Activated naive CD8-positive, alpha-beta T cell treated with anti-CD3 and anti-CD28 coated beads, Interleukin-2, amount 50 U/mL, for 24 hours (primary cell): ENCODE results near the gene SNED1.

Source experiments
- ATAC-seq: fragments of 150-1000 bp; cut with Tn5 transposase; one replicate; pipeline ENCODE4 v1.10.0; 2021
- DNase-seq: peaks from one replicate; pipeline ENCODE4 v3.0.0; 2021
- H3K27ac Mint-ChIP-seq: one replicate; pipeline ENCODE4 v1.8.0; 2021; ENCODE audit warnings: mild to moderate bottlenecking, mixed read lengths
- H3K27me3 Mint-ChIP-seq: one replicate; pipeline ENCODE4 v1.8.0; 2021; ENCODE audit warnings: mixed read lengths
- H3K36me3 Mint-ChIP-seq: one replicate; pipeline ENCODE4 v1.8.0; 2021; ENCODE audit warnings: low read depth, mixed read lengths
- H3K4me1 Mint-ChIP-seq: one replicate; pipeline ENCODE4 v1.8.0; 2021; ENCODE audit warnings: mixed read lengths
- H3K4me3 Mint-ChIP-seq: one replicate; pipeline ENCODE4 v1.8.0; 2021; ENCODE audit warnings: mild to moderate bottlenecking, moderate library complexity, mixed read lengths
- H3K9me3 Mint-ChIP-seq: one replicate; pipeline ENCODE4 v1.8.0; 2021; ENCODE audit warnings: mixed read lengths

Gene SNED1

DNA sequence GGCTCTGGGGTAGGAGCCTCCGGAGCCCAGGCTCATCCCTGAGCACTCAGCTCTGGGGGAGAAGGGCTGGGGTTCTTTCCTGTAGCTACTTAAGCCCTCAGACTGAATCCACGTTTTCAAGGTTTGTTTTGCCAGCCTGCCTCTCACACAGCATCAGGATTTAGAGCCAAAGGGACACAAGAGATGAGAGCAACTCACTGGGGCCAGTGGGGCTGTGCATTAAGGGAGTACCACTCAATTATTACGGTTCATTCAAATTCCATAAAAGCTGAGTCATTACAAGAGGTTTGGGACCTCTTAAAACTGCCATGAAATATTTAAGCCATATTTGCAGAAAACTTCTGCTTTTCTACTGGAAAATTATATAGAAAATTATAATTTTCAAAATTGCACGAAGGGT is 17.1 kb upstream of the SNED1 start:
- Mint-ChIP-seq H3K27me3 (peaks cover 3% of the 10 kb centered on the region), H3K27ac (no peak overlapping the region), H3K9me3 (no peaks in the 10 kb centered on the region), H3K36me3 (no peaks in the 10 kb centered on the region), H3K4me1 (no peaks in the 10 kb centered on the region), H3K4me3 (no peak overlapping the region)
- ATAC-seq (no peak), DNase-seq (no peak)

DNA sequence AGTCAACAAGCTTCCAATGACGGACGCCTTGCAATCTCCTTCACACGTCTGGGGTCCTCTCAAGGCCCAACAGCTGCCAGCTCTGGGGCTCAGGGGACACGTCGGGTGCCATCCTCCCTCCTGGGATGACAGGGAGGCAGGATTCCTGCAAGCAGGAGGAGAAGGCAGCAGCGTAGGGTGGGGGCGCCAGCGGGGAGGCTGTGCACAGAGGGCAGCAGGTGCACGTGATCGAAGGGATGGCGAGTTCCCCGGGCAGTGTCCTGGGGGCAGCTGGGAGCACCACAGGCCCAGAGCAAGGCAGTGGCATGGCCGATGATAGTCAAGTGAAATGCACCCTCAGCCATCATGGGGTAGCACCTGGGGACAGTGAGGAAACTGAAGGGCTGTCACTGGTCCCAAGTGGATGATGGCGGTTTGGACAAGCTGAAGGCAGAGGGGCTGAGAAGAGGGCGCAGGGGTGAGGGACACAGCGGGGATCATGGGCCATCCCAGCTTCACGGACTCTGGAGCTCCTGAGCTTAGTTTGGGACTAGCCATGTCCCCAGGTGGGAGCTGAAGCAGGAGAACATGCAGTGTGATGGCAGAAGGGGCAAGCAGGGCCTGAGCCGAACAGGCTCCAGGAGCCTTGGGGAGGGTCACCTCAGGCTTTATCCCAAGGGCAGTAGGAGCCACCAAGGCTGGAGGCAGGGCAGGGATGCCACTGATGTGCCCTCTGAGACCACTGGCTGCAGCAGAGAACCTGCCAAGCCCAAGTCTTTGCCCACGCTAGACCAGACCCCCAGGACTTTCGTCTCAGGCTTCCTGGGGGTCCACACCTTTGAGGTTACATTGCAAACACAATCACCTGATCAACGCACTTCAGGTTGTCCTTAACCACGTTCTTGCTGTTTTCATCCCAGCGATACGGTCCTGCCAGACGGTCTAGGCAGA is 16.3 kb upstream of the SNED1 start:
- Mint-ChIP-seq H3K9me3 (no peaks in the 10 kb centered on the region), H3K4me1 (no peaks in the 10 kb centered on the region), H3K4me3 (no peak overlapping the region), H3K36me3 (no peaks in the 10 kb centered on the region), H3K27me3 (peaks cover 3% of the 10 kb centered on the region), H3K27ac (no peak overlapping the region)
- no peak for DNase-seq
- no peak for ATAC-seq

DNA sequence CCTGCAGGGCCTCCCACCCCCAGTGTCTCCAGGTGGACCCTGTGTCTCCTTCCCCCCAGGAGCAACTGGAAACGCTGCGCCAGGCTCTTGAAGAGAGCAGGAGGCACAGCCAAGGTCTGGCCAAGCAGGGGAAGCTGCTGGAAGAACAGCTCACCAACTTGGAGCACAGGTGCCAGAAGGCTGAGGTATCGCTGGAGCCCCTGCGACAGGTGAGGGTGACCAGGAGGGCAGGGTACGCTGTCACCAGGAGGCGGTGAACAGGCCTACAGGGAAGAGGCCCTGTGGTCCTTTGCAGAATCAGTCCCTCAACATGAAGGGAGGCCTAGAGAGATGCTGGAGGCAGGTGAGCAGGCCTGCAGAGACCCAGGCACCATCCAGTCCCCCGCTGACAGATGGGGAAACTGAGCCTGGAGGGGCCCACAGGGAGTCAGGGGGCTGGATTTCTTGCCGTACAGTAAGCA is 15.6 kb upstream of the SNED1 start:
- no peak overlapping the region for H3K4me3 Mint-ChIP-seq
- no peak for DNase-seq
- ATAC-seq, result no peak

DNA sequence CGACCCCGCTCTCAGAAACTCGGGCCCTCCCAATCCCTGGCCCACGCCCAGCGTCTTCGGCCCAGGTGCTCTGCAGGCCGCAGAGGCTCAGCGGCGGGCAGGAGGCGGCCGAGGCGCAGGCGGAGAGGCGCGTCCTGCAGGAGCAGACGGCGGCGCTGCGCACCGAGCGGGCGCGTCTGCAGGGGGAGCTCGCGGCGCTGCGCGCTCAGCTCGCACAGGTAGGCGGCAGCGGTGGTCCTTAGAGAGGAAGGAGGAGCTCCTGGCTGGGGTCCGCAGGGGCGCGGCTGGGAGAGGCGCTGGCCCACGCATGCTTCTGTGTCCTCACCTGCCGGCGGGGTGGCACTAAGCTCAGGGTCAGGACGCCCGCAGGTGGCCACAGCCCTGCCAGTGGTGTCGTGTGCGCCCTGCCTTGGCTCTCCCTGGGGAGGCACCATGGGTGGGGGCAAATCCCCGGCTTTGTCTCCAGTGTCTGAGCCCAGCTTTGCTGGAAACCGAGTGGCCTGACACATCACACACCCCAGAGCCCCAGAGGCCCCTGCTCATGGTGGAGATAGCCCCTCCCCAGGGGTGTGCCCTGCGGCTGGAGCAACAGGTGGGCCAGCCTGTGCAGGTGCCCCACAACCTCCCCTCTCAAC is 14.9 kb upstream of the SNED1 start:
- no peaks in the 10 kb centered on the region for H3K36me3 Mint-ChIP-seq
- no peaks in the 10 kb centered on the region for H3K4me1 Mint-ChIP-seq
- DNase-seq (peak; percentile 47), ATAC-seq (peak; percentile 80)
- peaks cover 3% of the 10 kb centered on the region for H3K27me3 Mint-ChIP-seq
- no peaks in the 10 kb centered on the region for H3K9me3 Mint-ChIP-seq
- H3K27ac Mint-ChIP-seq, result no peak overlapping the region
- H3K4me3 Mint-ChIP-seq, result no peak overlapping the region

More for the DNA sequence above, 15.6 kb upstream of the SNED1 start:
- Mint-ChIP-seq H3K27me3 (peaks cover 3% of the 10 kb centered on the region), H3K27ac (no peak overlapping the region), H3K9me3 (no peaks in the 10 kb centered on the region), H3K36me3 (no peaks in the 10 kb centered on the region), H3K4me1 (no peaks in the 10 kb centered on the region)

DNA sequence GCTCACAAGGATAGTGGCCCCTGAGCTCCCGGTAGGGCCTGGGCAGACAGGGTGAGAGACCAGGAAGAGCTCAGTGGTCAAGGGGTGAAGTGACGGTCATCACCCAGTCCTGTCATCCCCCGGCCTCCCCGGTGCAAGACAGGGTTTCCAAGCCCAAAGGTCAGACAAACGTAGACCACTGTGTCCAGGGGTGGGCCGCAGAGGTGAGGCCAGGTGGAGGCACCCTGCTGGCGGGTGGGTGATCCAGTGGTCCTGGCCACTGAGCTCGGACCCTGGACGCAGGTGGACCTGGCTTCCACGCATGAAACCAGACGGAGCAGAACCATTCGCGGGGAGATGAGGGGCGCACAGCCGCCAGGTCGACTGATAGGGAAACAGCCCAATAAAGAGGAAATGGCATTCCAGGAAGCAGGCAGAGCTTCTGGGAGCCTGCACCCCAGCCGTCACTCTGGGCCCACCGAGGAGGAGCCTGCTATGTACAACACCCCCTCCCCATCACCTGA is 14.4 kb upstream of the SNED1 start:
- Mint-ChIP-seq H3K36me3 (no peaks in the 10 kb centered on the region), H3K4me3 (no peak overlapping the region), H3K27ac (no peak overlapping the region), H3K9me3 (no peaks in the 10 kb centered on the region), H3K4me1 (no peaks in the 10 kb centered on the region), H3K27me3 (peaks cover 3% of the 10 kb centered on the region)
- ATAC-seq (no peak), DNase-seq (no peak)

DNA sequence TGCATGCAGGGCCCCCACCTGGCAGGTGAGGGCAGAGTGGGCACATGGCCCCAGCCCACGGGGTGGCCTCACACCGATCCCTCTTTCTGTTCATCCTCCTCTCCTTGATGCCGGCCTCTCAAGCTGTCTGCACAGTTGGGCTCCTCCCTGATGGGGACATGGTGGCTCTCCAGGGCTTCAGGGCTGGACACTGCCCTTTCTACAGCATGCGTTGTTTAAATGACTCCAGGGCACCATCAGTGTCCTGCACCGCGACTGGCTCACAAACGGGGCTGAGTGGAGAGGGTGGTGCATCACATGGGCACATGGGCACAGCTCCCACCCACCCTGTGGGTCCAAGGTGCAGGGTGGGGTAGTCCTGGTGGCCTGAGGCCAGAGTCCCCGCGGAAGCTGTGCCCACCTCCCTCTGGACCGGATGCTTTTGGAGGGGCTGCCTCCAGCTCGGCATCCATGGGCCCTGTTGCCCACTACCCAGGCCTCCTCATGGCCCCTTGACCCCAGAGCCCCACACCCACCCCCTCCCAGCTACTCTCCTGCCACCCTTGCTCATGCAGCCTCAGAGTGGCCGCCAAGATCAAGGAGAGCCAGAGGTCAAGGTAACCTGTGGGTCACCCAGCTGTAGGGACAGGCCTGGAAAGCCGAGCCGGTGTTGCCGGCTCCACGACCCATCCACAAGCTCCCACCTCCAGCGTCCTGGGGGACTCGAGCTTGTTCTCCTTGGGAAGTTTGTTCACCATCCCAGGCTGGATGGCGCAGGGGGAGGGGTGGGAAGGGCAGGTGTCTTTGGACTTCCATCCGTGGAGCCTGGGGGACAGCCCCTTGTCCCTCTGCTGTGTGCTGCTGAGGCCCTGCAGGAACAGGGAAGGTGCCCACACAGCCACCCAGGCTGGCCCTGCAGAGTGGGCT is 12.3 kb upstream of the SNED1 start:
- peaks cover 3% of the 10 kb centered on the region for H3K27me3 Mint-ChIP-seq
- DNase-seq (no peak), ATAC-seq (no peak)
- H3K27ac Mint-ChIP-seq, result no peak overlapping the region
- H3K4me3 Mint-ChIP-seq, result no peak overlapping the region
- H3K36me3 Mint-ChIP-seq, result no peaks in the 10 kb centered on the region
- no peaks in the 10 kb centered on the region for H3K4me1 Mint-ChIP-seq
- no peaks in the 10 kb centered on the region for H3K9me3 Mint-ChIP-seq

DNA sequence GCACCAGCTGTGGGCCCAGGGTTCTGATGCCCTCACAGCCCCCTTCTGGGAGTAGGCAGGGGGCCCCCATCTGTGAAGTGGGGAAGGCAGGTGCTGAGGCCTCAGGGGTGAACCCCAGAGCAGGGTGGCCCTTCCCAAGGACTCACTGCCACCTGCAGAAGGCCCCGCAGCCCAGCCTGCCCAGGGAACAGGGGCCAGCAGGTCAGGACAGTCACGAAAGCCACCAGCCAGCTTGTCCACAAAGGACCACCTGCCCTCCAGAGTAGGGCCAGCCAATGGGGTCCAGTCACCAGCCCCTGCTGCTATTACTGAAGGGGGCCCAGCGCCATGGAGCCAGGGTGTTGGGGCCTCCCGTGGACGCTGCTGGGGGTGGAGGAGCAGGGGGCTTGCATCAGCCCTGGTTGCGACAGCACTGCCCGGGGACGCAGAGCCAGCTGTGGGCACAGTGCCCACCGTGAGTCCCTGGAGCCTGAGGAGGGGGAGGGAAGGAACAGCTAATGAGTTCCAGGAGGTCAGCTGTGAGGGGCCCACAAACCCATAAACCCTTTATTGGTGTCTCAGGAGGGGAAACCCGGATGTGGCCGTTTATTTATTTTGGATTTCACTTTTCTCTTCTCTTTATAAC is 11.5 kb upstream of the SNED1 start:
- no peaks in the 10 kb centered on the region for H3K36me3 Mint-ChIP-seq
- ATAC-seq, result no peak
- H3K4me3 Mint-ChIP-seq, result no peak overlapping the region
- no peak overlapping the region for H3K27ac Mint-ChIP-seq
- H3K27me3 Mint-ChIP-seq, result peaks cover 3% of the 10 kb centered on the region
- no peak for DNase-seq
- H3K4me1 Mint-ChIP-seq, result no peaks in the 10 kb centered on the region
- H3K9me3 Mint-ChIP-seq, result no peaks in the 10 kb centered on the region

DNA sequence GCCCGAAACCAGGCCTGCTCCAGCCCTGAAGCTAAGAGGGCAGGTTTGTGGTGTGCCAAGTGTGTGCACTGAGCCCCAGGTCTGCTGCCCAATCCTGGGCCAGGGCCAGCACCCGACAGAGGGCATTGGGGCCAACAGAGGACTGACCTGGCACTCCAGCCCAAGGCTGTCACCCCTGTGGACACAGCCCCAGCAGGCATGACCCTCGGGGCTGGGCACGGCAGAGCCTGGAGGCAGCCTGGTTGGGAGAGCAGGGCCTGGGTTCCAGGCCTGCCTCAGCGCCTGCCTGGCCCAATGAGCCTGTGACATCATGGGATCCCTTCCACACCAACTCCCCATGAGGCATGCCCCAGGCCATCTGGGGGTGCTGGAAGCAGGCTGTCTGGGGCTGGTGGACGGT is 10.8 kb upstream of the SNED1 start:
- DNase-seq (no peak), ATAC-seq (no peak)
- Mint-ChIP-seq H3K4me3 (no peak overlapping the region), H3K9me3 (no peaks in the 10 kb centered on the region), H3K36me3 (no peaks in the 10 kb centered on the region), H3K27me3 (peaks cover 3% of the 10 kb centered on the region), H3K27ac (no peak overlapping the region), H3K4me1 (no peaks in the 10 kb centered on the region)

DNA sequence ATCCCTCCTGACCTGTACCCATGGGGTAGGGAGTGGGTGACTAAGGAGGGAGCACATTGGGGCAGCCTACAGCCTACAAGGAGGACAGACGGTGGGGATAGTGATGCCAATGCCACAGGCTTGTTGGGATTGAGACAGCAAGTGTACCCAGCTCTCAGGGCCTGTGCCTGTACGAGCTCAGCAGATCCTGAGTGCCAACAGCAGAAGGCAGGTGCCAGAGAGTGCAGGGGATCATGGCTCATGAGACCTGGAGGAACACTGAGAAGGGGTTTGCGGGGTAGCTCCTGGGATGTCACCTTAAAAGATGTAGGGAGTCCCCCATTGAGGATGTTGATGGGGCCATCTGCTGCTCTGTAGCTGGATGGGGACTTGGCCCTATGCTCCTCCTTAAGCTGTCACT is 10.3 kb upstream of the SNED1 start:
- H3K27ac Mint-ChIP-seq, result no peak overlapping the region

DNA sequence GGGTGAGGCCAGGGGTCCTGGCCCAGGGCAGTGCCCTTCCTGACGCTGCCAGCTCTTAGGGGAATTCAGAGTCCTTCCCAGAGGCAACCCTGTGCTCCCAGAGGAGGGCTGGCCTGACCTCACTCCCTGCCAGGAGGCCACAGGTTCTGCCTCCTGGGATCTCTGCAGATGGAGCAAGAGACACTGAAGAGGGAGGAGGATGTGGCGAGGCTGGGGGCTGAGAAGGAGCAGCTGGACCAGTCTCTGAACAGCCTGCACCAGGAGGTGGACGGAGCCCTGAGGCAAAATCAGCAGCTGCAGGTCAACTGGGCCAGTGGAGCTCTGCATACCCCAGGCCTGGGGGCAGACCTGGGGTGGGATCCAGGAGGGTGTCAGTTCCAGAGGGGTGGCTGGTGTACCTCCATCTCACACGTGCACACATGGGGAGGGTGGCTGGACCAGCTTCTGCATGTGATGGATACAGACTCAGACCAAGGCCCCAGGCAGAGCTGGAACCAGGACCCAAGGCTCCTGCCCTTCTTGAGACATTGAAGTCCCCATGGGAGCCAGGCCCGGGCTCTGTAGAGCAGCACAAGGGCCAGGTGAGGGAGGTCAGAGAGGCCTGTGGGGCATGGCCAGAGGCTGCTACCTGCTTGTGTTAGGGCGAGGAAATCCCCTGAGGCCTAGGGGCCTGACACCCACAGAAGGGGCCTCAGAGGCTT is 9.7 kb upstream of the SNED1 start:
- ATAC-seq, result no peak

More for the DNA sequence above, 10.3 kb upstream of the SNED1 start:
- H3K27me3 Mint-ChIP-seq, result no peaks in the 10 kb centered on the region
- H3K4me1 Mint-ChIP-seq, result no peaks in the 10 kb centered on the region
- H3K4me3 Mint-ChIP-seq, result no peak overlapping the region
- ATAC-seq (no peak), DNase-seq (no peak)
- no peaks in the 10 kb centered on the region for H3K9me3 Mint-ChIP-seq
- H3K36me3 Mint-ChIP-seq, result no peaks in the 10 kb centered on the region

DNA sequence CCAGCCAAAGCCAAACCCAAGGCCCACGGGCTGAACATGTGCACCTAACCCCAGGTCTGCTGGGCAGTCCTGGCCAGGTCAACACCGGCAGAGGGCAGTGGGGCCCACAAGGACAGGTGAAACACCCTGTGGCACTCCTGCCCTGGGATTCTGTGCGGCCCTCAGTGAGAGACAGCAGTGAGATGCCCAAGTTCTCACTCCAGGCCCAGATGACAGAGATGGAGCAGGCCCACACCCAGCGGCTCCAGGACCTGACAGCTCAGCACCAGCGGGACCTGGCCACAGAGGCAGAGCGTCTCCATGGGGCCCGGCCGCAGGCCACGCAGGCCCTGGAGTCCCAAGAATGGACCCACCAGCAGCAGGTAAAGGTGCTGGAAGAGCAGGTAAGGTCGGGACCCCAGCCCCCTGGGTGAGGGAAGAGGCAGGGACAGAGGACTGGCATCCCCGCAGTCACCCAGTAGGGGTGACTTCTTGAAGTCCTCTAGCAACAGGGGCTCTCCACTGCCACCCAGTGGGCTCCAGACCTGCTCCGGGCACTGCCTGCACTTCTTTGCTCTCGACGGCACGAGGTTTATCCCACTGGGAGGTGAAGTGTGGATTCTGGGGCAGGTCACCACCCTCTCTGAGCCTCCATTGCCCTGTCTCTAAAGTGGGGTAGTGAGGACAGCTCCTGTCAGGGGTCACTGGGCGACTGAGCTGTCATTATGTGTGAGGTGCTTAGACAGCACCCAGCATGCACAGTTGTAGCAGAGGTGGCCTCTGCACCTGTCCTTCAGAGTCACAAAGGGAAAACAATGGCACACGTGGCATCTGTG is 8.8 kb upstream of the SNED1 start:
- Mint-ChIP-seq H3K36me3 (no peaks in the 10 kb centered on the region), H3K4me3 (no peak overlapping the region), H3K27me3 (no peaks in the 10 kb centered on the region), H3K4me1 (no peaks in the 10 kb centered on the region), H3K9me3 (no peaks in the 10 kb centered on the region), H3K27ac (no peak overlapping the region)
- ATAC-seq (no peak), DNase-seq (no peak)

More for the DNA sequence above, 9.7 kb upstream of the SNED1 start:
- H3K27me3 Mint-ChIP-seq, result no peaks in the 10 kb centered on the region
- no peak overlapping the region for H3K27ac Mint-ChIP-seq
- H3K4me1 Mint-ChIP-seq, result no peaks in the 10 kb centered on the region
- H3K9me3 Mint-ChIP-seq, result no peaks in the 10 kb centered on the region
- no peak for DNase-seq
- no peaks in the 10 kb centered on the region for H3K36me3 Mint-ChIP-seq
- H3K4me3 Mint-ChIP-seq, result no peak overlapping the region

DNA sequence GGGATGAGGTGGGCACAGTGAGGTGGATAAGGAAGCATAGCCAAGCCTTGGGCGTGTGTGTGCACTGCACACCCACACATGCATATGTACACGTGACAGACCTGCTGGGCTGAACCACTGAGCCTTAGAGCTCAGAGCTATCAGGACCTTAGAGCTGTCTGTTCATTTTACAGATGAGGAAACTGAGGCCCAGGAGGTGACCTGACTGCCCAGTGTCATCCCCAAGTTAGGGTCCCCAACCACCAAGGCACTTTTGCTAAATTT is 8.2 kb upstream of the SNED1 start:
- H3K27me3 Mint-ChIP-seq, result no peaks in the 10 kb centered on the region
- H3K9me3 Mint-ChIP-seq, result no peaks in the 10 kb centered on the region

DNA sequence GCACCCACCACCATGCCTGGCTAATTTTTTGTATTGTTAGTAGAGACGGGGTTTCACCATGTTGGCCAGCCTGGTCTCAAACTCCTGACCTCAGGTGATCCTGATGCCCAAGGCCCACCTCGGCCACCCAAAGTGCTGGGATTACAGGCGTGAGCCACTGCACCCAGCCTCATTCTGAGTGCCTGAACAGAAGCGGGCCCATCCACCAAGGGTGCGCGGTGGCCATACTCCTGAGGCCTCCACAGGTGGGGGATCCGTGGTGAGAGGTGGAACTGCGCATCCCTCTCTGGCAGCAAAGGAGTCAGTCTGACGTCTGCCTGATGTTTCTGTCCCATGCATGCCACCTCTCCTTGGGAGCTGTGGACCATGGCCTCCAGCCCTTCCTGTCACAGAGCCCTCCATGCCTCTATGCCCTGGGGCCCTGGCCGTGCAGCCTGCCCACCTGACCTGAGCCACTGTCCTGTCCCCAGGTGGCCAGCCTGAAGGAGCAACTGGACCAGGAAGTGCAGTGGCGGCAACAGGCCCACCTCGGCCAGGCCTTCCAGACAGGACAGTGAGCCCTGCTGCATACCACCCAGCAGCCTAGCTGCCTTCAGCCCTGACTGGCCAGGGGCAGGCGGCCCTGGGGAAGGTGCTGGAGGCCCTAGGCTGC is 7.6 kb upstream of the SNED1 start:
- Mint-ChIP-seq H3K4me3 (no peak overlapping the region), H3K27me3 (no peaks in the 10 kb centered on the region), H3K4me1 (no peaks in the 10 kb centered on the region), H3K36me3 (no peaks in the 10 kb centered on the region), H3K9me3 (no peaks in the 10 kb centered on the region), H3K27ac (no peak overlapping the region)
- DNase-seq, result no peak
- ATAC-seq, result no peak

More for the DNA sequence above, 8.2 kb upstream of the SNED1 start:
- H3K27ac Mint-ChIP-seq, result no peak overlapping the region
- no peaks in the 10 kb centered on the region for H3K36me3 Mint-ChIP-seq
- H3K4me1 Mint-ChIP-seq, result no peaks in the 10 kb centered on the region
- no peak for DNase-seq
- H3K4me3 Mint-ChIP-seq, result no peak overlapping the region
- no peak for ATAC-seq
